CD14-positive monocyte (primary cell): ENCODE data around the gene UBLCP1. TPM values are rescaled to one million over a fixed set of nuclear protein-coding genes. Genes with fewer than 3 reads are reported as not detected.

Experiments used
- DNase-seq, 3 donors: peaks; one replicate each; pipeline ENCODE4 v3.0.0-alpha.2; 2011 to 2022
- H2AFZ ChIP-seq: 2 replicates; pipeline ENCODE4 v1.6.0; 2012; ENCODE audit warnings: mild to moderate bottlenecking, low read depth, low read length, inconsistent platforms; ENCODE audit not compliant: insufficient read depth, poor library complexity, severe bottlenecking
- H3K27ac ChIP-seq, 2 donors: 1 replicate in 1 of 2; 2 replicates in 1 of 2; pipeline ENCODE4 v1.5.1; 2012 to 2013; ENCODE audit warnings: low read length in 2 of 2, control low read depth in 1 of 2, inconsistent platforms in 1 of 2, low read depth in 1 of 2, mild to moderate bottlenecking in 1 of 2
- H3K27me3 ChIP-seq, 2 donors: one replicate each; pipeline versions ENCODE4 v1.6.0 to v1.6.1; 2011 to 2013; ENCODE audit warnings: low read length in 2 of 2; ENCODE audit not compliant: control insufficient read depth in 2 of 2, insufficient read depth in 2 of 2
- H3K36me3 ChIP-seq, 2 donors: replicated peaks in 1 of 2; 1 replicate in 1 of 2; 2 replicates in 1 of 2; pipeline versions ENCODE4 v1.5.1 to v1.6.1; 2012 to 2013; ENCODE audit warnings: low read length in 2 of 2, control low read depth in 1 of 2, inconsistent platforms in 1 of 2, mild to moderate bottlenecking in 1 of 2; ENCODE audit not compliant: insufficient read depth in 2 of 2, control insufficient read depth in 1 of 2
- H3K4me1 ChIP-seq, 2 donors: 1 replicate in 1 of 2; 2 replicates in 1 of 2; pipeline versions ENCODE4 v1.5.1 to v1.6.1; 2012 to 2013; ENCODE audit warnings: low read length in 2 of 2, control low read depth in 1 of 2, inconsistent platforms in 1 of 2, mild to moderate bottlenecking in 1 of 2, moderate library complexity in 1 of 2; ENCODE audit not compliant: insufficient read depth in 2 of 2, control insufficient read depth in 1 of 2
- H3K4me2 ChIP-seq: replicated peaks from 2 replicates; pipeline ENCODE3; 2012; ENCODE audit warnings: low read length, moderate library complexity, mild to moderate bottlenecking; ENCODE audit not compliant: poor library complexity, severe bottlenecking; ENCODE audit errors: extremely low read depth
- H3K4me3 ChIP-seq, 3 experiments: fragments of 200-600 bp in 1 of 3; sonication (generic) in 1 of 3; replicated peaks in 1 of 3; 1 replicate in 2 of 3; 2 replicates in 1 of 3; pipeline ENCODE4 v1.5.1; 2011 to 2013; ENCODE audit warnings: low read length in 3 of 3, mild to moderate bottlenecking in 3 of 3, control low read depth in 2 of 3, low read depth in 2 of 3, inconsistent platforms in 1 of 3, moderate library complexity in 1 of 3
- H3K79me2 ChIP-seq: 2 replicates; pipeline ENCODE4 v1.6.0; 2012; ENCODE audit warnings: mild to moderate bottlenecking, control low read depth, inconsistent platforms, low read length, moderate library complexity; ENCODE audit not compliant: insufficient read depth
- H3K9ac ChIP-seq: 2 replicates; pipeline ENCODE4 v1.6.0; 2017; ENCODE audit warnings: low read length, mild to moderate bottlenecking; ENCODE audit not compliant: insufficient read depth, poor library complexity, severe bottlenecking
- H3K9me3 ChIP-seq, 2 donors: replicated peaks in 1 of 2; 1 replicate in 1 of 2; 2 replicates in 1 of 2; pipeline versions ENCODE4 v1.5.1 to v1.6.1; 2012 to 2013; ENCODE audit warnings: low read length in 2 of 2, control low read depth in 1 of 2; ENCODE audit not compliant: control insufficient read depth in 1 of 2, insufficient read depth in 1 of 2
- H4K20me1 ChIP-seq: 2 replicates; pipeline ENCODE4 v1.6.0; 2012; ENCODE audit warnings: mild to moderate bottlenecking, low read length, control low read depth, moderate library complexity; ENCODE audit not compliant: insufficient read depth
- H3K27ac Mint-ChIP-seq, 7 donors: one replicate each; pipeline ENCODE4 v1.8.0; 2020; ENCODE audit warnings: mild to moderate bottlenecking in 7 of 7, mixed read lengths in 7 of 7, moderate library complexity in 6 of 7, inconsistent platforms in 2 of 7
- H3K27me3 Mint-ChIP-seq, 3 donors: one replicate each; pipeline ENCODE4 v1.8.0; 2021 to 2022; ENCODE audit warnings: low read depth in 3 of 3, mild to moderate bottlenecking in 3 of 3, mixed read lengths in 3 of 3, moderate library complexity in 3 of 3, inconsistent platforms in 1 of 3
- H3K36me3 Mint-ChIP-seq, 2 donors: one replicate each; pipeline ENCODE4 v1.8.0; 2020; ENCODE audit warnings: mixed read lengths in 2 of 2, inconsistent platforms in 1 of 2, mild to moderate bottlenecking in 1 of 2
- H3K4me1 Mint-ChIP-seq: one replicate; pipeline ENCODE4 v1.8.0; 2020; ENCODE audit warnings: mild to moderate bottlenecking, mixed read lengths
- H3K4me3 Mint-ChIP-seq, 2 donors: one replicate each; pipeline ENCODE4 v1.8.0; 2020; ENCODE audit warnings: mild to moderate bottlenecking in 2 of 2, mixed read lengths in 2 of 2, moderate library complexity in 1 of 2
- H3K9me3 Mint-ChIP-seq, 7 donors: one replicate each; pipeline ENCODE4 v1.8.0; 2020 to 2022; ENCODE audit warnings: mixed read lengths in 7 of 7, mild to moderate bottlenecking in 6 of 7, moderate library complexity in 6 of 7, inconsistent platforms in 2 of 7
- CTCF ChIP-seq: fragments of 200-600 bp; IDR thresholded peaks from one replicate; pipeline ENCODE4 v1.8.0; 2022; ENCODE audit warnings: antibody characterized with exemption, mild to moderate bottlenecking
- WGBS: methylation state at CpG from one replicate; pipeline ENCODE4 v1.1.5; 2013; ENCODE audit warnings: missing lambda C conversion rate; ENCODE audit not compliant: insufficient coverage; 5-methylcytosine and 5-hydroxymethylcytosine counted together
- intact Hi-C, 2 donors: fragments of 100-400 bp; cut with micrococcal nuclease; formaldehyde crosslinking; loops; one replicate each; pipeline versions ENCODE4 v1.15.0 to v1.15.1; 2023
- polyA plus RNA-seq, 3 donors: library from polyadenylated mRNA; depleted of rRNA in 1 of 3; unstranded in 2 of 3; stranded (reverse) in 1 of 3; fragments of 300-500 nt in 2 of 3; fragments of >200 nt in 1 of 3; fragmentation: Illumina TruSeq in 2 of 3; gene quantifications; 1 replicate in 2 of 3; 2 replicates in 1 of 3; pipeline ENCODE4 v1.2.3, GENCODE V29; 2012 to 2021

The UBLCP1 gene
- polyA plus RNA-seq, 3 donors, result 8.8 to 31.5 (median 22.7) TPM

GRCh38 chr5:159215886-159216285, 47.2 kb upstream of the UBLCP1 start:
- no peaks in the 10 kb centered on the region for H3K9me3 ChIP-seq
- H3K4me2 ChIP-seq, result no peak overlapping the region
- peaks cover 8 to 14% of the 10 kb centered on the region in 2 donors for H3K4me1 ChIP-seq
- no peak overlapping the region for H2AFZ ChIP-seq
- Mint-ChIP-seq H3K4me1 (peaks cover 23% of the 10 kb centered on the region), H3K4me3 (no peak overlapping the region), H3K36me3 (no peaks in the 10 kb centered on the region), H3K27me3 (peaks cover 0 to 2% (median 1%) of the 10 kb centered on the region in 3 donors), H3K9me3 (peaks cover 0 to 3% (median 0%) of the 10 kb centered on the region in 7 donors), H3K27ac (no peak overlapping the region)
- no peaks in the 10 kb centered on the region for H3K79me2 ChIP-seq
- WGBS, result no CpG with 5 or more reads among the region's 3 CpGs
- no peak for DNase-seq
- no peak overlapping the region for H3K4me3 ChIP-seq
- no peaks in the 10 kb centered on the region for H3K27me3 ChIP-seq
- H4K20me1 ChIP-seq, result no peaks in the 10 kb centered on the region
- no peak overlapping the region for H3K9ac ChIP-seq
- H3K27ac ChIP-seq, result no peak overlapping the region
- no peak for TF ChIP-seq CTCF
- H3K36me3 ChIP-seq, result no peaks in the 10 kb centered on the region
- intact Hi-C loops, result no loop called here

GRCh38 chr5:159216454-159216853, 46.6 kb upstream of the UBLCP1 start:
- peaks cover 5 to 9% of the 10 kb centered on the region in 2 donors for H3K4me1 ChIP-seq
- no peaks in the 10 kb centered on the region for H3K27me3 ChIP-seq
- H3K9ac ChIP-seq, result no peak overlapping the region
- intact Hi-C loops, result no loop called here
- no peaks in the 10 kb centered on the region for H4K20me1 ChIP-seq
- no peak overlapping the region for H3K27ac ChIP-seq
- no peak overlapping the region for H3K4me3 Mint-ChIP-seq
- H3K4me1 Mint-ChIP-seq, result peaks cover 19% of the 10 kb centered on the region
- no peak for TF ChIP-seq CTCF
- WGBS, result 100% methylated on average over 1 of the region's 2 CpGs
- no peak overlapping the region for H3K4me2 ChIP-seq
- no peaks in the 10 kb centered on the region for H3K36me3 Mint-ChIP-seq
- no peaks in the 10 kb centered on the region for H3K79me2 ChIP-seq
- no peaks in the 10 kb centered on the region for H3K9me3 ChIP-seq
- no peak for DNase-seq
- H3K9me3 Mint-ChIP-seq, result peaks cover 0 to 3% (median 0%) of the 10 kb centered on the region in 7 donors
- H3K4me3 ChIP-seq, result no peak overlapping the region
- no peak overlapping the region for H2AFZ ChIP-seq
- peaks cover 0 to 2% (median 1%) of the 10 kb centered on the region in 3 donors for H3K27me3 Mint-ChIP-seq
- H3K27ac Mint-ChIP-seq, result no peak overlapping the region
- no peaks in the 10 kb centered on the region for H3K36me3 ChIP-seq
